ENCODE data around the gene TMEM179.

GRCh38 chr14:104550340-104550860, 54.2 kb downstream of the TMEM179 start:
- TF ChIP-seq, protein P1, sequence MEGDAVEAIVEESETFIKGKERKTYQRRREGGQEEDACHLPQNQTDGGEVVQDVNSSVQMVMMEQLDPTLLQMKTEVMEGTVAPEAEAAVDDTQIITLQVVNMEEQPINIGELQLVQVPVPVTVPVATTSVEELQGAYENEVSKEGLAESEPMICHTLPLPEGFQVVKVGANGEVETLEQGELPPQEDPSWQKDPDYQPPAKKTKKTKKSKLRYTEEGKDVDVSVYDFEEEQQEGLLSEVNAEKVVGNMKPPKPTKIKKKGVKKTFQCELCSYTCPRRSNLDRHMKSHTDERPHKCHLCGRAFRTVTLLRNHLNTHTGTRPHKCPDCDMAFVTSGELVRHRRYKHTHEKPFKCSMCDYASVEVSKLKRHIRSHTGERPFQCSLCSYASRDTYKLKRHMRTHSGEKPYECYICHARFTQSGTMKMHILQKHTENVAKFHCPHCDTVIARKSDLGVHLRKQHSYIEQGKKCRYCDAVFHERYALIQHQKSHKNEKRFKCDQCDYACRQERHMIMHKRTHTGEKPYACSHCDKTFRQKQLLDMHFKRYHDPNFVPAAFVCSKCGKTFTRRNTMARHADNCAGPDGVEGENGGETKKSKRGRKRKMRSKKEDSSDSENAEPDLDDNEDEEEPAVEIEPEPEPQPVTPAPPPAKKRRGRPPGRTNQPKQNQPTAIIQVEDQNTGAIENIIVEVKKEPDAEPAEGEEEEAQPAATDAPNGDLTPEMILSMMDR (IDR thresholded peaks at IDR 0.05) = no peak
- no peak for TF ChIP-seq POLR2AphosphoS5 (IDR thresholded peaks at IDR 0.05)
